ENCODE data around the gene UNC45A. TPM values are rescaled to one million over a fixed set of nuclear protein-coding genes. Genes with fewer than 3 reads are reported as not detected.

The UNC45A gene
- total and polyA plus RNA-seq, 4 donors: 13.9 to 31.2 (median 24.9) TPM

DNA sequence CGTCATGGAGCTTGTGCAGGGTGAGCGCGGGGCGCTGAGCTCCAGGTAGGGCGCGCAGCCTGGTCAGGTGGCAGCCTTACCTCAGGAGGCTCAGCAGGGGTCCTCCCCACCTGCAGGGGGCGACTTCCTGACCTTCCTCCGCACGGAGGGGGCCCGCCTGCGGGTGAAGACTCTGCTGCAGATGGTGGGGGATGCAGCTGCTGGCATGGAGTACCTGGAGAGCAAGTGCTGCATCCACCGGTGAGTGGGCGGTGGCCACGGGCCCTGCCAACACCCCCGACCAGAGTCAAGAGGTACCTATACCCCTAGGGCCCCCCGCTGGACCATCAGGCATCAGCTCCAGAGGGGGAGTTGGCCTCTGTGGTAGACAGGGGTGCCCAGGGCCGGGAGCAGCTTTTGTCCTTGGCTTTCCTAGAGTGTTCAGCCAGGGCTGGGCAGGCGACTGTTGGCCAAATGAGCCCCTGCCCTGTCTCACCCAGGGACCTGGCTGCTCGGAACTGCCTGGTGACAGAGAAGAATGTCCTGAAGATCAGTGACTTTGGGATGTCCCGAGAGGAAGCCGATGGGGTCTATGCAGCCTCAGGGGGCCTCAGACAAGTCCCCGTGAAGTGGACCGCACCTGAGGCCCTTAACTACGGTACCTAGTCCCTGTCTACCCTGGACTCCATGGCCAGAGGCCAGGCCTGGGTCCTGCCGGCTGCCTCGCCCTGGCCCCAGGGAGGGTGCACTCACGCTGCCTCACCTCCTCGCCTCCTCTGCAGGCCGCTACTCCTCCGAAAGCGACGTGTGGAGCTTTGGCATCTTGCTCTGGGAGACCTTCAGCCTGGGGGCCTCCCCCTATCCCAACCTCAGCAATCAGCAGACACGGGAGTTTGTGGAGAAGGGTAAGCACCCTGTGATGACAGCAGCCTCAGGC is 41.7 kb upstream of the UNC45A start:
- Histone ChIP-seq H3K4me3 (ENCODE audit: low read depth in 1 of 3, low read length in 3 of 3) (no peak overlapping the region), H3K27me3 (ENCODE audit: control insufficient read depth in 4 of 4, insufficient read depth in 4 of 4, low read length in 3 of 4) (no peaks in the 10 kb centered on the region), H3K9me3 (ENCODE audit: control insufficient read depth in 4 of 4, low read length in 3 of 4) (no peaks in the 10 kb centered on the region), H3K4me1 (ENCODE audit: control insufficient read depth in 4 of 4, insufficient read depth in 4 of 4, low read length in 3 of 4) (no peaks in the 10 kb centered on the region), H3K27ac (ENCODE audit: low read depth in 1 of 2, low read length in 2 of 2) (no peak overlapping the region), H3K36me3 (ENCODE audit: control insufficient read depth in 4 of 4, insufficient read depth in 3 of 4, low read depth in 1 of 4, low read length in 3 of 4) (peaks cover 29 to 73% (median 41%) of the 10 kb centered on the region in 4 donors), H3K9ac (ENCODE audit: low read depth in 1 of 2, low read length in 2 of 2) (no peak overlapping the region)
- 95% methylated on average over 33 of the region's 33 CpGs for WGBS
- TF ChIP-seq SP1 (IDR thresholded peaks at IDR 0.05) (no peak), GABPA (IDR thresholded peaks at IDR 0.05 in 1 of 2, conservative IDR thresholded peaks at IDR 0.05 in 1 of 2) (no peak), NR2F2 (IDR thresholded peaks at IDR 0.05) (no peak), JUND (IDR thresholded peaks at IDR 0.05) (no peak), ZBTB33 (IDR thresholded peaks at IDR 0.05) (no peak), RAD21 (IDR thresholded peaks at IDR 0.05) (no peak), MAX (IDR thresholded peaks at IDR 0.05) (no peak), EGR1 (IDR thresholded peaks at IDR 0.05; ENCODE audit: low read depth in 2 of 2) (no peak), HNF4A (conservative IDR thresholded peaks at IDR 0.05) (no peak), YY1 (IDR thresholded peaks at IDR 0.05) (no peak), HNF4G (IDR thresholded peaks at IDR 0.05) (no peak), CTCF (IDR thresholded peaks at IDR 0.05; ENCODE audit: low read depth, low read length, missing input control) (no peak), FOXA2 (IDR thresholded peaks at IDR 0.05) (no peak)
- TF ChIP-seq, protein P1, sequence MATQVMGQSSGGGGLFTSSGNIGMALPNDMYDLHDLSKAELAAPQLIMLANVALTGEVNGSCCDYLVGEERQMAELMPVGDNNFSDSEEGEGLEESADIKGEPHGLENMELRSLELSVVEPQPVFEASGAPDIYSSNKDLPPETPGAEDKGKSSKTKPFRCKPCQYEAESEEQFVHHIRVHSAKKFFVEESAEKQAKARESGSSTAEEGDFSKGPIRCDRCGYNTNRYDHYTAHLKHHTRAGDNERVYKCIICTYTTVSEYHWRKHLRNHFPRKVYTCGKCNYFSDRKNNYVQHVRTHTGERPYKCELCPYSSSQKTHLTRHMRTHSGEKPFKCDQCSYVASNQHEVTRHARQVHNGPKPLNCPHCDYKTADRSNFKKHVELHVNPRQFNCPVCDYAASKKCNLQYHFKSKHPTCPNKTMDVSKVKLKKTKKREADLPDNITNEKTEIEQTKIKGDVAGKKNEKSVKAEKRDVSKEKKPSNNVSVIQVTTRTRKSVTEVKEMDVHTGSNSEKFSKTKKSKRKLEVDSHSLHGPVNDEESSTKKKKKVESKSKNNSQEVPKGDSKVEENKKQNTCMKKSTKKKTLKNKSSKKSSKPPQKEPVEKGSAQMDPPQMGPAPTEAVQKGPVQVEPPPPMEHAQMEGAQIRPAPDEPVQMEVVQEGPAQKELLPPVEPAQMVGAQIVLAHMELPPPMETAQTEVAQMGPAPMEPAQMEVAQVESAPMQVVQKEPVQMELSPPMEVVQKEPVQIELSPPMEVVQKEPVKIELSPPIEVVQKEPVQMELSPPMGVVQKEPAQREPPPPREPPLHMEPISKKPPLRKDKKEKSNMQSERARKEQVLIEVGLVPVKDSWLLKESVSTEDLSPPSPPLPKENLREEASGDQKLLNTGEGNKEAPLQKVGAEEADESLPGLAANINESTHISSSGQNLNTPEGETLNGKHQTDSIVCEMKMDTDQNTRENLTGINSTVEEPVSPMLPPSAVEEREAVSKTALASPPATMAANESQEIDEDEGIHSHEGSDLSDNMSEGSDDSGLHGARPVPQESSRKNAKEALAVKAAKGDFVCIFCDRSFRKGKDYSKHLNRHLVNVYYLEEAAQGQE (IDR thresholded peaks at IDR 0.05): no peak
- TF ChIP-seq, protein P2, sequence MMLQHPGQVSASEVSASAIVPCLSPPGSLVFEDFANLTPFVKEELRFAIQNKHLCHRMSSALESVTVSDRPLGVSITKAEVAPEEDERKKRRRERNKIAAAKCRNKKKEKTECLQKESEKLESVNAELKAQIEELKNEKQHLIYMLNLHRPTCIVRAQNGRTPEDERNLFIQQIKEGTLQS (IDR thresholded peaks at IDR 0.05): no peak
- DNase-seq (ENCODE audit: low spot score): no peak
